ENCODE data around the gene SCLY.

The SCLY gene

GRCh38 chr2:238039151-238039550, 21.6 kb upstream of the SCLY start:
- TF ChIP-seq EGR1 (IDR thresholded peaks at IDR 0.05) (no peak), YY1 (IDR thresholded peaks at IDR 0.05; ENCODE audit: low read depth) (no peak), MAX (IDR thresholded peaks at IDR 0.05) (no peak), CREB1 (IDR thresholded peaks at IDR 0.05; ENCODE audit: low read depth) (no peak), TCF12 (IDR thresholded peaks at IDR 0.05; ENCODE audit: low read depth) (no peak), FOXM1 (IDR thresholded peaks at IDR 0.05; ENCODE audit: borderline replicate concordance, low read depth) (no peak), TEAD4 (IDR thresholded peaks at IDR 0.05) (no peak), NFIC (IDR thresholded peaks at IDR 0.05) (no peak), CEBPB (IDR thresholded peaks at IDR 0.05) (no peak)

DNA sequence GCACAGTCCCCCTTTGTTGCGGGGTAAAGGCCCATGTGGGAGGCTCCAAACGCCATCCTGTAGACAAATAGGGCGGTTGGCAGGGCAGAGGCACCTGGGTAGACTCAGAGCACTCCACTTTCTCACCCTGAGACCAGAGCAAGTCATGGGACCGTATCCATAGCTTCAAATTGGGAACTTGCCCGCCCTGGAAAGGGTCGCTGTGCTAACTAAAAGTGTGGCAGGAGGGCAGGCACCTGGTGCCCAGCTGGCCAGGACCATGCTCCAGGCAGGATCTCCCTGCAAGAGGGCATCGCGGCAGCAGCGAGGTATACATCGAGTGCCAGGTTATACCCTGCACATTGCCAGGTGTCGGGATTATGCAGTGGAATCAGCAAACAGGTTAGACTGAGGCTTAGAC, 20.8 kb upstream of the SCLY start:
- TF ChIP-seq NFIC (IDR thresholded peaks at IDR 0.05) (no peak), EP300 (IDR thresholded peaks at IDR 0.05; ENCODE audit: borderline replicate concordance) (no peak), TAF1 (IDR thresholded peaks at IDR 0.05; ENCODE audit: low read depth) (no peak), YY1 (IDR thresholded peaks at IDR 0.05; ENCODE audit: low read depth) (no peak), MAX (IDR thresholded peaks at IDR 0.05) (no peak), CREB1 (IDR thresholded peaks at IDR 0.05; ENCODE audit: low read depth) (no peak), TCF12 (IDR thresholded peaks at IDR 0.05; ENCODE audit: low read depth) (no peak), FOXM1 (IDR thresholded peaks at IDR 0.05; ENCODE audit: borderline replicate concordance, low read depth) (no peak), REST (IDR thresholded peaks at IDR 0.05; ENCODE audit: low read depth) (no peak)
- TF ChIP-seq, protein P1, sequence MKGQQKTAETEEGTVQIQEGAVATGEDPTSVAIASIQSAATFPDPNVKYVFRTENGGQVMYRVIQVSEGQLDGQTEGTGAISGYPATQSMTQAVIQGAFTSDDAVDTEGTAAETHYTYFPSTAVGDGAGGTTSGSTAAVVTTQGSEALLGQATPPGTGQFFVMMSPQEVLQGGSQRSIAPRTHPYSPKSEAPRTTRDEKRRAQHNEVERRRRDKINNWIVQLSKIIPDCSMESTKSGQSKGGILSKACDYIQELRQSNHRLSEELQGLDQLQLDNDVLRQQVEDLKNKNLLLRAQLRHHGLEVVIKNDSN (IDR thresholded peaks at IDR 0.05) = no peak

DNA sequence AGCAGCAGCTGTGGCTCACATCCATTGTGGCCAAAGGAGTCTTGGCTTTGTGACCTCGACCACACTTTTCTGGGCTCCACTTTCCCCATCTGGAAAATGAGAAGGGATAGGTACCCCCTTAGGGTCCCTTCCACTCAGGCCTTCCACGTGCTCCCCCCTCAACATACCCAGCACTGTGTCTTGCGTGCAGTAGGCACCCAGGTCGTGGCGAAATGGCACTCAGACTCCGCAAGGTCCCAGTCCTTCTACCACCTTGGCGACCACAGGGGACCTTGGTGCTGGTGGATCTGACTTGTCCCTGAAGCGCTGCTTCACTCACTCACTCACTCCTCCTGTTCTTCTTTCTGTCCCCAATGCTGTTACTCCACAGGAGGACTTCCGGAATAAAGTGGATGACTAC, 19.9 kb upstream of the SCLY start:
- no peak for TF ChIP-seq CREB1 (IDR thresholded peaks at IDR 0.05; ENCODE audit: low read depth)
- TF ChIP-seq ZBTB7A (IDR thresholded peaks at IDR 0.05; ENCODE audit: low read depth) = no peak
- no peak for TF ChIP-seq EGR1 (IDR thresholded peaks at IDR 0.05)
- TF ChIP-seq TAF1 (IDR thresholded peaks at IDR 0.05; ENCODE audit: low read depth) = no peak
- no peak for TF ChIP-seq FOXM1 (IDR thresholded peaks at IDR 0.05; ENCODE audit: borderline replicate concordance, low read depth)
- TF ChIP-seq EP300 (IDR thresholded peaks at IDR 0.05; ENCODE audit: borderline replicate concordance) = no peak
- TF ChIP-seq NFIC (IDR thresholded peaks at IDR 0.05) = no peak
- TF ChIP-seq TCF12 (IDR thresholded peaks at IDR 0.05; ENCODE audit: low read depth) = no peak
- no peak for TF ChIP-seq CEBPB (IDR thresholded peaks at IDR 0.05)
- TF ChIP-seq MAX (IDR thresholded peaks at IDR 0.05) = no peak
- TF ChIP-seq REST (IDR thresholded peaks at IDR 0.05; ENCODE audit: low read depth) = no peak

DNA sequence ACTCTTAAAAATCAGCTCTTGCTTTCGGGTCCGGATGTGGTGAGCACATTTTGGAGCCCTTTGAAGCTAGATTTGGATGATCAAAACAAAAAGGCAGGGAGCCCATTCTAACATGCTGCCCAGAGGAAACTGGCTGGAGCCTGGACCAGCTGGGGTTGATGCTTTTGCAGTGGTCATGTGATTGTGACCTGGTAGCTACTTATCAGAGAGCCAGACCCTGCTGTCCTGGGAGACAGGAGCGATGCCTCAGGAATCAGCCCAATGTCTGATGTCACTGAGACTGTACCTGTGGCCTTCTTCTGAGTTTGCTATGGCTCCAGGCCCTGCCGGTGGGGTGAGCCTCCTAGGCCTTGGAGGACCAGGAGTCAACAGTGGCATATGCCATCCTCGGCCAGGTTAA, 18.7 kb upstream of the SCLY start:
- no peak for TF ChIP-seq ZBTB7A (IDR thresholded peaks at IDR 0.05; ENCODE audit: low read depth)
- TF ChIP-seq NFIC (IDR thresholded peaks at IDR 0.05) = no peak
- no peak for TF ChIP-seq YY1 (IDR thresholded peaks at IDR 0.05; ENCODE audit: low read depth)
- no peak for TF ChIP-seq TAF1 (IDR thresholded peaks at IDR 0.05; ENCODE audit: low read depth)
- no peak for TF ChIP-seq TEAD4 (IDR thresholded peaks at IDR 0.05)
- TF ChIP-seq RAD21 (IDR thresholded peaks at IDR 0.05; ENCODE audit: low read depth) = no peak
- no peak for TF ChIP-seq FOXM1 (IDR thresholded peaks at IDR 0.05; ENCODE audit: borderline replicate concordance, low read depth)
- TF ChIP-seq REST (IDR thresholded peaks at IDR 0.05; ENCODE audit: low read depth) = no peak
- TF ChIP-seq, protein P1 (IDR thresholded peaks at IDR 0.05) = no peak
- TF ChIP-seq MAX (IDR thresholded peaks at IDR 0.05) = no peak
- TF ChIP-seq EP300 (IDR thresholded peaks at IDR 0.05; ENCODE audit: borderline replicate concordance) = no peak
- no peak for TF ChIP-seq CEBPB (IDR thresholded peaks at IDR 0.05)
